Nephron progenitor cell (in vitro differentiated cells): ENCODE results near the gene TCF12.

Experiments used
- DNase-seq: peaks from one replicate; pipeline ENCODE4 v3.0.0; 2021
- H3K27ac Mint-ChIP-seq: 2 replicates; pipeline ENCODE4 v1.8.0; 2021; ENCODE audit warnings: mild to moderate bottlenecking, moderate library complexity, mixed read lengths
- H3K27me3 Mint-ChIP-seq: 2 replicates; pipeline ENCODE4 v1.8.0; 2021; ENCODE audit warnings: mild to moderate bottlenecking, low read depth, mixed read lengths; ENCODE audit not compliant: poor library complexity
- H3K36me3 Mint-ChIP-seq: 2 replicates; pipeline ENCODE4 v1.8.0; 2021; ENCODE audit warnings: low read depth, mixed read lengths
- H3K4me1 Mint-ChIP-seq: 2 replicates; pipeline ENCODE4 v1.8.0; 2021; ENCODE audit warnings: mixed read lengths
- H3K4me3 Mint-ChIP-seq: 2 replicates; pipeline ENCODE4 v1.8.0; 2021; ENCODE audit warnings: mild to moderate bottlenecking, moderate library complexity, mixed read lengths
- H3K9me3 Mint-ChIP-seq: 2 replicates; pipeline ENCODE4 v1.8.0; 2021; ENCODE audit warnings: mild to moderate bottlenecking, moderate library complexity, mixed read lengths
- CTCF ChIP-seq: fragments of 200-600 bp; sonication (generic); IDR thresholded peaks from 2 replicates; pipeline ENCODE4 v1.5.0; 2021; ENCODE audit warnings: antibody characterized with exemption

The TCF12 gene

DNA sequence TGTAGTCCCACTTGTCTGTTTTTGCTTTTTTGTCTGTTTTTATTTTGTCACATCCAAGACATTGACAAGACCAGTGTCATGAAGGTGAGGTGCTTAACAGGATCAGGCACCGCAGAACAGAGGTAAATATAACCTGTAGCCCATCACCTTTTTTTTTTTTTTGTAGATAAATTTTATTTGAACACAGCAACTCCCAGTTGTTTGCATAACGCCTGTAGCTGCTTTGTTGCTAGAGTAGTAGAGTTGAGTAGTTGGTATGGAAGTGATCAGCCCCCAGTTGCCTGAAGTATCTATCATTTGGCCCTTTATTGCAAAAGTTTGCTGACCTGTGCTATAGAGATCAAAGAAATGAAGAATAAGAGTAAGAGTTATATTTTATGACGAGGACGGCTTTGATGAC is 135.0 kb downstream of the TCF12 start:
- Mint-ChIP-seq H3K4me3 (peak overlapping the region; percentile 1), H3K36me3 (peaks cover 38% of the 10 kb centered on the region), H3K27ac (peak overlapping the region; percentile 51), H3K9me3 (peaks cover 11% of the 10 kb centered on the region), H3K4me1 (peaks cover 75% of the 10 kb centered on the region), H3K27me3 (peaks cover 2% of the 10 kb centered on the region)
- no peak for DNase-seq
- TF ChIP-seq CTCF = no peak

DNA sequence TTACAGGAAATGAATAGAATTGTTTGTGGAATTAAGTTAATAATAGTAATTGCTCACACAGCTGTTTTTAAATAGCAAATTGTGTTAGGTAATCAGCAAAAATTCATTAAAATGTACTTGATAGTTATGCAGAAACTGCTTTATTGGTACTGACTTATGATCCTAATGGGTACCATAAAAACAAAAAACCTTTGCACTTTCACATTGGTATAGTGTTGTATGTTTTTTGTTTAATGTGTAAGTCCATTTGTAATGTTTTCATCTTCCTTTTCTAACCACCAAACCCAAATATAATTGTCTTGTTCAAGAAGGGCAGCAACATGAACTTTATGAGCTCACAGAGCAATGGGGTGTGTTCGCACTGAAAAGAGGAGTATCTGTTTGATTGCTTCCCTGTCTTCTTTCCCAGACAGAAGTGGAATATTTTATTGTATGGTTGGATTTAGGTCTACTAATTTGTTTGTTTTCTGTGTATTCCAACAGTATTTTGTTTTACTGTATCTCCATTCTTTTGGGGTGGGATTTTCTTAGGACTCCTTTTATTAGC is 135.8 kb downstream of the TCF12 start:
- Mint-ChIP-seq H3K4me1 (peaks cover 77% of the 10 kb centered on the region), H3K27me3 (peaks cover 5% of the 10 kb centered on the region), H3K36me3 (peaks cover 30% of the 10 kb centered on the region), H3K27ac (peak overlapping the region; percentile 50), H3K9me3 (peaks cover 11% of the 10 kb centered on the region), H3K4me3 (no peak overlapping the region)
- TF ChIP-seq CTCF = no peak
- no peak for DNase-seq

- Mint-ChIP-seq H3K36me3 (peaks cover 15% of the 10 kb centered on the region), H3K27ac (peak overlapping the region; percentile 74), H3K4me3 (no peak overlapping the region), H3K9me3 (peaks cover 8% of the 10 kb centered on the region), H3K4me1 (peaks cover 79% of the 10 kb centered on the region), H3K27me3 (peaks cover 6% of the 10 kb centered on the region)
- TF ChIP-seq CTCF = no peak
- no peak for DNase-seq
Observed at GRCh38 chr15:57056357-57056756, 137.9 kb downstream of the TCF12 start.

DNA sequence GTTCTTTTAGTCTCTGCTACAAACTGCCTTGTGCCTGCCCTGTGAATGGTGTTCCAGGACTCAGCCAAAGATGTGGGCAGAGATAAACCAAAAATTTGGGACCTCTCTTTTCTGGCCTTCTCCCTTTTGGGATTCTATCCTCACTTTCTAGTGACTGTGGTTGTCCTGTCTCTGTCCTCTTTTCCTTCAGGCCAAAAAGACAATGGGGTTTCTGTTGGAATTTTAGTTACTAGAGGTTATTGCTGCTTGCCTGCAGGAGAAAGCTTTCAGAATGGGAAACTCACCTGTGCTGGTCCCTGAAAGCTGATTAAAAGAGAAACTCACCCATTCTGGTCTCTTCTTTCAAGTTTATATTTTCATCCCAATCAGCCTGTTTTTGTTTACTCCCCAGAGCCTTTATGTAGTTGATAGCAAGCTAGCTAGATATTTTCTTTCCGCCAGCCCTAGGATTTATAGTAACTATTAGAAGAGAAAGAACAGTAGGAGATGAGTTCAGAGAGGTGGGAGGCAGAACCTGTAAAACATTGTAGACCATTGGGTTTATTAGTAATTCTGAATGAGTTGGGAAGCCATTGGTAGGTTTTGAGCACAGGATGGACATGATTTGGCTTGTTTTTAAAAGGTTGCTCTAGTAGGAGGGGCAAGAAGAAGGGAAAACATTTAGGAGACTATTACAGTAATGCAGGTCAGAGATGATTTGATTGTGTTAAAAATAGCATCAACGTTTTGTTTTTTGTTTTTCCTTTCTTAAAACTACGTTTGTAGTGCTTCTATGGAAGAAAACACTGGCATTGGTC is 138.9 kb downstream of the TCF12 start:
- no peak for TF ChIP-seq CTCF
- Mint-ChIP-seq H3K4me3 (no peak overlapping the region), H3K9me3 (no peaks in the 10 kb centered on the region), H3K27me3 (peaks cover 4% of the 10 kb centered on the region), H3K27ac (peak overlapping the region; percentile 74), H3K4me1 (peaks cover 71% of the 10 kb centered on the region), H3K36me3 (peaks cover 7% of the 10 kb centered on the region)
- DNase-seq = no peak

- Mint-ChIP-seq H3K27me3 (peaks cover 4% of the 10 kb centered on the region), H3K27ac (peak overlapping the region; percentile 3), H3K36me3 (peaks cover 15% of the 10 kb centered on the region), H3K4me1 (peaks cover 56% of the 10 kb centered on the region), H3K9me3 (no peaks in the 10 kb centered on the region), H3K4me3 (no peak overlapping the region)
- no peak for DNase-seq
- TF ChIP-seq CTCF = no peak
Observed at GRCh38 chr15:57059026-57059660, 140.7 kb downstream of the TCF12 start.
